HUES48 (cell line): ENCODE results near the gene GAL3ST2.
"Not testable (repeated sequence)": the region's sequence is repeated elsewhere in the genome, so short reads cannot be mapped to it uniquely, and the experiment has no call there.

ENCODE experiments used
- H3K27ac ChIP-seq: one replicate; pipeline ENCODE4 v1.7.0; 2013; ENCODE audit warnings: low read depth, low read length, inconsistent platforms
- H3K27me3 ChIP-seq: 2 replicates; pipeline ENCODE4 v1.6.1; 2013; ENCODE audit warnings: mild to moderate bottlenecking, low read length; ENCODE audit not compliant: control insufficient read depth, insufficient read depth
- H3K36me3 ChIP-seq: 2 replicates; pipeline ENCODE4 v1.6.1; 2013; ENCODE audit warnings: low read length; ENCODE audit not compliant: control insufficient read depth, insufficient read depth
- H3K4me1 ChIP-seq: 2 replicates; pipeline ENCODE4 v1.6.1; 2013; ENCODE audit warnings: mild to moderate bottlenecking, low read length; ENCODE audit not compliant: control insufficient read depth, insufficient read depth
- H3K4me3 ChIP-seq: 2 replicates; pipeline ENCODE4 v1.5.1; 2013; ENCODE audit warnings: mild to moderate bottlenecking, low read depth, low read length
- H3K9ac ChIP-seq: 2 replicates; pipeline ENCODE4 v1.6.1; 2013; ENCODE audit warnings: mild to moderate bottlenecking, low read depth, low read length, moderate library complexity
- H3K9me3 ChIP-seq: 2 replicates; pipeline ENCODE4 v1.6.1; 2013; ENCODE audit warnings: low read length; ENCODE audit not compliant: control insufficient read depth, insufficient read depth

Gene GAL3ST2

DNA sequence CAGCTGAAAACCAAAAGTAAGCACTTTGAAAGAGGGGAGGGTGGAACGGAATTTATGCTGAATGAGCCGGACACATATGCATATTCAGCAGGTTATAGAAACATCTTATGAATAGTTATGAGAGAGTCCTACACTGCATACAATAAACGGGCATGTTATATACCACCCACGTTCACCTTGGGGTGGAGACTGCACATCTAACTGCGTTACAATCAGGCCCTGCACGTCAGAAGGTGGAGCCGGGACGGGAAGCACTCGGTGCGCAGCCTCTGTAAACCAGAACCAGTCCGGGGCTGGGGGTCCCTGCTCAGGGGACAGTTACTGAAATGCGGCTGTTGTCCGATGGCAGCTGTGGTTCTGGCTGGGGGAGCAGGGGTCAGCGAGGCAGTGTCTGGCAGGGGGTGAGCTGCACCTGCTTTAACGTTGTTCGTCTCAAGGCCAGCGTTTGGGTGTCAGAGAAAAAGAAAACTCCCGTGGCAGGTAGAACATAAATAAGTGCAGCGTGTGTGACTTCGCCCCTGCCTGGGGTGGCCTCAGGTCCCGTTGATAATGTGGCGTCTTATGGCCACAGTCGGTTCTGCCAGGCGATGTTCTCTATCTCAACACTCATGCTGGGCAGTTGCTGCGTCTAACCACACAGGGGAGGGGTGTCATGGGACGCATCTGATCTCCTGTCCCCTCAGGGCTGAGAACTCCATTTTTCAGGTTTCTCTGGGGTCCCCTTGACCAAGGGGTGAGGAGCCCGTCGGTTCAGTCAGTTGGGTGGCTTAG lies 57.3 kb downstream of the GAL3ST2 start:
- not testable (repeated sequence) for H3K36me3 ChIP-seq, H3K4me3 ChIP-seq, H3K4me1 ChIP-seq, H3K27ac ChIP-seq, H3K9me3 ChIP-seq, H3K9ac ChIP-seq, H3K27me3 ChIP-seq

DNA sequence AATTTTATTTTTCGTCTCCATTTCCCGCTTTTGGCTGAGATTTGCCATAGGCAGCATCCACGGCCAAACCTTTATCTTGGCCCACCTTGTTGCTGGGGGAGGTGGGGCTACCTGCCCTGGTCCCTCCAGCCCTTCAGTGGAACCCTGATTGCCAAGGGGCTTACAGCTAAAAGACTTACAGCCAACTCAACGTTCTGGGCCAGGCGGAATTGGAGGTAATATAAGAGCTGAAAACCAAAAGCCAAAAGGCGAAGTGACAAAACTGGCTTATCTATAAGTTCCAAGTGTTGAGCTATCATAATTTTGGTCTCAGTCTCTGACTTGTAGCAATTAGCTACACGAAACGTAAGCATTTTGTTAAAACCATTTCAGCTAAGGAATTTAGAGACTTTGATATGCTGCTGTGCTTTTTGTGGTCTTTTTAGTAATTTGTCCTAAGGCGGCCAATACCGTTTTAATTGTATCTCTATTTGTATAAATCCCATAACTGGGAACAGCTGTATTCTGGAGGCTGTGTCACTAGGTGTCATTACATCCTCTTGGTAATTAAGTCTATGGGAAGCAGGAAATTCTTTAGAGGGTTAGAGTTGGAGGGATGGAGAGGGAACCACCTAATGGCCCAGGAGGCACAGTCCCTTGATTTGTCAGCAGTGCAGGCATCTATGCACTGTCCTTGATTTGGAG lies 58.0 kb downstream of the GAL3ST2 start:
- Histone ChIP-seq H3K9me3 (no peaks in the 10 kb centered on the region), H3K4me1 (no peaks in the 10 kb centered on the region)

GRCh38 chr2:241835611-241836010 lies 59.0 kb downstream of the GAL3ST2 start:
- H3K4me3 ChIP-seq = no peak overlapping the region
- no peaks in the 10 kb centered on the region for H3K9me3 ChIP-seq
- H3K9ac ChIP-seq = no peak overlapping the region
- no peaks in the 10 kb centered on the region for H3K36me3 ChIP-seq
- H3K27ac ChIP-seq = no peak overlapping the region
- no peaks in the 10 kb centered on the region for H3K27me3 ChIP-seq
- H3K4me1 ChIP-seq = no peaks in the 10 kb centered on the region

More for the DNA sequence above, 58.0 kb downstream of the GAL3ST2 start:
- Histone ChIP-seq H3K27me3 (no peaks in the 10 kb centered on the region), H3K4me3 (no peak overlapping the region), H3K27ac (no peak overlapping the region), H3K9ac (no peak overlapping the region), H3K36me3 (no peaks in the 10 kb centered on the region)

DNA sequence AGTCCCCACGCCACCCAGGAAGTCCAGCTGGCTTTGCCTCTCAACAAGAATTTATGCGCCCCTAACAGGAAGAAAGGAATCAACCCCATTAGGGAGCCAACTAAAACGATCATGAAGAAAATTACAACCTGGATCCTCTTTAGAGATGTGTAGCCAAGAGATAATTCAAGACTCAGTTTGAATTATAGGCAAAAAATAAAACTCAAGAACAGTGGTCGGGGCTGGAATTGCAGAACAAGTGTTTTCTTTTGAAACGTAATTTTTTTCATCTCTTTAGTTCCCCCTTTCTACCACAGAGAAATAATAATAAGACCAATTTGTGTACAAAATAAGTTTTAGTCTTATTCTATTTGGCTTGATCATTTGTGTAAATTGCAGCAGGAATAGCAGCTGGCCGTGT lies 59.7 kb downstream of the GAL3ST2 start:
- no peak overlapping the region for H3K27ac ChIP-seq
- H3K9me3 ChIP-seq = no peaks in the 10 kb centered on the region
- no peaks in the 10 kb centered on the region for H3K36me3 ChIP-seq
- no peaks in the 10 kb centered on the region for H3K4me1 ChIP-seq
- no peaks in the 10 kb centered on the region for H3K27me3 ChIP-seq
- no peak overlapping the region for H3K9ac ChIP-seq
- no peak overlapping the region for H3K4me3 ChIP-seq

- Histone ChIP-seq H3K9ac (no peak overlapping the region), H3K36me3 (no peaks in the 10 kb centered on the region), H3K27me3 (no peaks in the 10 kb centered on the region), H3K9me3 (no peaks in the 10 kb centered on the region), H3K27ac (no peak overlapping the region), H3K4me1 (no peaks in the 10 kb centered on the region), H3K4me3 (no peak overlapping the region)
These were observed 60.8 kb downstream of the GAL3ST2 start for GRCh38 chr2:241837197-241837965.

- H3K27ac ChIP-seq = no peak overlapping the region
- peaks cover 26% of the 10 kb centered on the region for H3K27me3 ChIP-seq
- H3K9ac ChIP-seq = no peak overlapping the region
- no peaks in the 10 kb centered on the region for H3K4me1 ChIP-seq
- no peaks in the 10 kb centered on the region for H3K36me3 ChIP-seq
- H3K9me3 ChIP-seq = no peaks in the 10 kb centered on the region
- no peak overlapping the region for H3K4me3 ChIP-seq
These were observed 64.8 kb downstream of the GAL3ST2 start for GRCh38 chr2:241841181-241842066.

DNA sequence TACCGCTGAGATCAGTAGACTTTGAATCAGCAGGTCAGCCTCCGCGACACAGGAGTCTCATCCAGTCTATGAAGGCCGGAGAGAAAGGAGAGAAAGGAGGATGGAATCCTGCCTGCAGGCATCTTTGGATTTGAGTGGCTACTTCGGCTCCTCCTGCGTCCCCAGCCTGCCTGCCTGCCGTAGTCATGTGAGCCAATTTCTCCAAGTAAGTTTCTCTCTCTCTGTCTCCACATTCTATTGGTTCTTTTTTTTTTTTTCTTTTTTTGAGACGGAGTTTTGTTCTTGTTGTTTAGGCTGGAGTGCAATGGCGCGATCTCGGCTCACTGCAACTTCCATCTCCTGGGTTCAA lies 65.4 kb downstream of the GAL3ST2 start:
- no peaks in the 10 kb centered on the region for H3K36me3 ChIP-seq
- peaks cover 26% of the 10 kb centered on the region for H3K27me3 ChIP-seq
- H3K27ac ChIP-seq = no peak overlapping the region
- no peak overlapping the region for H3K4me3 ChIP-seq
- H3K9me3 ChIP-seq = no peaks in the 10 kb centered on the region
- no peak overlapping the region for H3K9ac ChIP-seq
- no peaks in the 10 kb centered on the region for H3K4me1 ChIP-seq

DNA sequence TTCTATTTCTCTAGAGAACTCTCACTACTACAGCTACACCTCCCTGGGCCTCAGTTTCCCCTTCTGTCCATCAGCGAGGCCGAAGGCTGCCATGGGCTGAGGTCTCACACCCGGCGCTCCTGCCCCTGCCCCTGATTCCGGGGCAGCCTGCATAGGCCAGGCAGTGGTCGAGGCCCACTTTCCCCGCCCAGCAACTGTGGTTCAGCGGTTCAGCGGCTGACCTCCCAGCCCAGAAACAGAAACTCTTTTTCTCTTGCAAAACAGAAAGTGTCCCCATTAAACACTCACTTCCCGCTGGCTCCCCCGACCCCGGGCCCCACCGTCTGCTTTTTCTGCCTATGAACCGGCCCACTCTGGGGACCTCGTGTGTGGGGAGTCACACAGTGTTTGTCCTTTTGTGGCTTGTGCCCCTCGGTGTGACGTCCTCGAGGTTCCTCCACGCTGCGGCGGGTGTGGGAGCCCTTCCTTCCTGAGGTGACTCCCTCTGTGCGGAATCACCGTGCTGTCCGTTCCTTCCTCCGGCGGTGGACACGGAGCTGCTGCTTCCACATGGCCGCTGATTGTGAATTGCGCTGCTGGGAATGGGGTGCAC lies 66.1 kb downstream of the GAL3ST2 start:
- H3K27me3 ChIP-seq = peaks cover 26% of the 10 kb centered on the region
- no peak overlapping the region for H3K27ac ChIP-seq
- H3K4me3 ChIP-seq = no peak overlapping the region
- no peak overlapping the region for H3K9ac ChIP-seq
- H3K9me3 ChIP-seq = no peaks in the 10 kb centered on the region
- no peaks in the 10 kb centered on the region for H3K4me1 ChIP-seq
- no peaks in the 10 kb centered on the region for H3K36me3 ChIP-seq

GRCh38 chr2:241843321-241844065 lies 66.9 kb downstream of the GAL3ST2 start:
- no peaks in the 10 kb centered on the region for H3K9me3 ChIP-seq
- no peak overlapping the region for H3K9ac ChIP-seq
- H3K36me3 ChIP-seq = no peaks in the 10 kb centered on the region
- no peak overlapping the region for H3K4me3 ChIP-seq
- H3K27ac ChIP-seq = no peak overlapping the region
- no peaks in the 10 kb centered on the region for H3K4me1 ChIP-seq
- peaks cover 26% of the 10 kb centered on the region for H3K27me3 ChIP-seq
